Fibroblast of mammary gland (primary cell): ENCODE data around the gene UBE2F.

Experiments
- DNase-seq: peaks from one replicate; pipeline ENCODE4 v3.0.0-alpha.2; 2010; ENCODE audit warnings: low read depth
- H3K4me3 ChIP-seq: 2 replicates; pipeline ENCODE4 v1.5.1; 2011; ENCODE audit warnings: low read depth, mild to moderate bottlenecking, low read length, moderate library complexity; ENCODE audit not compliant: control insufficient read depth
- TF ChIP-seq, protein P1 (sequence below): conservative IDR thresholded peaks from 2 replicates; pipeline ENCODE4 v1.5.1; 2011; ENCODE audit warnings: low read depth, low read length, inconsistent platforms; ENCODE audit not compliant: control insufficient read depth, insufficient read depth

Gene UBE2F

DNA sequence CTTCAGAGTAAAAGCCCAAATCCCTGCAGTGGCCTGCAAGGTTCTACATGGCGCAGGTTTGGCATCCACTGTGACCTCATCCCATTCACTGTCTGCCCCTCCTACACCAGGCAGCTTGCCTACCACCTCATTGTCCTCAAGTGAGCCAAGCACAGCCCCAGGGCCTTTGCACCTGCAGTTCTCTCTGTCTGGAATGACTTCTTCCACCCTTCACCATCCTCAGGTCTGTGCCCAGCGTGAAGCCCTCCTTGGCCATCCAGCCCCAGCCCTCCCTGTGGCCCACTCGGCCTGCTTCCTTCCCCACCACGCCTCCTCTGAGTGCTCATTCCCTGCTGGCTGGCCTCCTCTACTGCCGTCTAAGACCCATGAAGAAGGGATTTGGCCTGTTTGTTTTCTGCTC lies 32.6 kb upstream of the UBE2F start:
- TF ChIP-seq, protein P1, sequence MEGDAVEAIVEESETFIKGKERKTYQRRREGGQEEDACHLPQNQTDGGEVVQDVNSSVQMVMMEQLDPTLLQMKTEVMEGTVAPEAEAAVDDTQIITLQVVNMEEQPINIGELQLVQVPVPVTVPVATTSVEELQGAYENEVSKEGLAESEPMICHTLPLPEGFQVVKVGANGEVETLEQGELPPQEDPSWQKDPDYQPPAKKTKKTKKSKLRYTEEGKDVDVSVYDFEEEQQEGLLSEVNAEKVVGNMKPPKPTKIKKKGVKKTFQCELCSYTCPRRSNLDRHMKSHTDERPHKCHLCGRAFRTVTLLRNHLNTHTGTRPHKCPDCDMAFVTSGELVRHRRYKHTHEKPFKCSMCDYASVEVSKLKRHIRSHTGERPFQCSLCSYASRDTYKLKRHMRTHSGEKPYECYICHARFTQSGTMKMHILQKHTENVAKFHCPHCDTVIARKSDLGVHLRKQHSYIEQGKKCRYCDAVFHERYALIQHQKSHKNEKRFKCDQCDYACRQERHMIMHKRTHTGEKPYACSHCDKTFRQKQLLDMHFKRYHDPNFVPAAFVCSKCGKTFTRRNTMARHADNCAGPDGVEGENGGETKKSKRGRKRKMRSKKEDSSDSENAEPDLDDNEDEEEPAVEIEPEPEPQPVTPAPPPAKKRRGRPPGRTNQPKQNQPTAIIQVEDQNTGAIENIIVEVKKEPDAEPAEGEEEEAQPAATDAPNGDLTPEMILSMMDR: no peak
- no peak overlapping the region for H3K4me3 ChIP-seq
- DNase-seq: no peak

DNA sequence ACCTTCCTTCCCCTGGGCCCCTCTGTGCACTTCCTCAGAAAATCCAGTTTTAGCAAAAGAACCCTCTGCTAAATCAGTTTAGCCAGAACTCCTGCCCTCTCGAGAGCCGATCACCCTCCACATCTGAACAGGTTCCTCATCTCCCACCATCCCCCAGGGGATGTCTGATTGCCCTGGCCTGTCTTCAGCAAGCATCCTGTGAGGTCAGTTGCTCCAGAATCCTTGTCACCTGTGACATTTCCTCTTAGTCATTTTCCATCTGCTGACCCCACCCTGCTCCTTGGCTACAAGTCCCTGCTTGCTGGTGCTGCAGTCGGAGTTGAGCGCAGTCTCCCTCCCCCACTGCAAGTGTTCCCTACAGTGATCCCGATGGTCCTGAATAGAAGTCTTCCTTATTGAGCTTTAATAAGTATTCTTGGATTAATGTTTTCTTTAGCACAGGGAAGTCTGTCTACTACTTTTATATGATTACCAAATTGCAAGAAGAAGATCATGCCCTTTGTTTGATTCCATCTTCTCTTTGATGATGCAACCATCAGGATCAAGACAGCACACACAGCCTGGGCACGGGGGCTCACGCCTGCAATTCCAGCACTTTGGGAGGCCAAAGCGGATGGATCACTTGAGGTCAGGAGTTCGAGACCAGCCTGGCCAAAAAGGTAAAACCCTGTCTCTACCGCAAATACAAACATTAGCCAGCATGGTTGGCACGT lies 30.9 kb upstream of the UBE2F start:
- no peak overlapping the region for H3K4me3 ChIP-seq
- TF ChIP-seq, protein P1: no peak
- peak; percentile 37 for DNase-seq

DNA sequence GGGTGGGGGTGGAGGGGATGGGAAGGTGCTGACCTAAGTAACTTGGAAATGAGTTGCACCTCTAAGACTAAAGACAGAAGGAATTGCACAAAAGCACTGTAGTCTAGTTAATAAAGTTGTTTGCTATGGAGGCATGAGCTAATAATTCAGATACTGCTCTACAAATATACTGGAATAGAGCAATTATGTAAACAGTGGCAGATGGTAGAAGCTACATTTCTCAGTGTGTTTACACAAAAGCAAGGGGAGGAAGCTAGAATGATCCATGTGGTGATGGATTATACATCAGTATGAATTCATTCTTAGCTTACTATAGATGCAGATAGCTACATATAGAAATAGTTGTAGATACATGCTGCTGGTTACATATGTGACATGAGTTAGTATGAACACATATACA lies 27.6 kb upstream of the UBE2F start:
- TF ChIP-seq, protein P1: no peak

DNA sequence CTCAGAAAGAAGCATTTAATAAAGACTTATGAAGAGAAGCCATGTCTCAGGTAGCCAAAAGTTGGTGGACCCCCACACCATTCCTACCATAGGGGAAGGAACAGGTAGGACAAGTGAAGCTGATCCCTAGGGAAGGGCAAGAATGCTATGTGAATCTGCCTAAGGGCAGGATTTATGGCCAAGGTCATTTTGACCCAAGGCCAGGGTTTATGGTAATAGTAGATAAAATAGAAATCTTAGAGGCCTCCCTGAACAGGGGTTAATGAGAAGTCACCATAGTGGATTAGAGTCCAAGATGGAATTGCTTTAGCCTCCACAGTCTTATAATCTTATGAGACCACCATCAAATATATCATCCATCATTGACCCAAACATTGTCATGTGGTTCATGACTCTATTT lies 26.0 kb upstream of the UBE2F start:
- H3K4me3 ChIP-seq: no peak overlapping the region
- TF ChIP-seq, protein P1: no peak

More for the DNA sequence above, 27.6 kb upstream of the UBE2F start:
- H3K4me3 ChIP-seq: no peak overlapping the region
- no peak for DNase-seq

DNA sequence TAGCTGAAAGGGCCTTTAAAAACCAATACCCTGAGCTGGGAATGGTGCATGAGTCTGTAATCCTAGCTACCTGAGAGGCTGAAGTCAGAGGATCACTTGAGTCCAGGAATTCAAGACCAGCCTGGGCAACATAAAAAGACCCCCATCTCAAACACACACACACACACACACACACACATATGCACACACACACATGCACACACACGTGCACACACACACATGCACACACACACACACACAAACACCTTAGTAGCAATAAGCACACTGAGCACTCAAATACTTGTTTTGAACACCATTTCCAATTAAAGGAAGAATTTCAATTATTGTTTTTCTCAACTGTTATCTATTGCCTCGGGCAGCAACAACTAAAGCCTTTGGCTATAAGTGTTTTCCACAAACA lies 25.6 kb upstream of the UBE2F start:
- TF ChIP-seq, protein P1: no peak
- DNase-seq: no peak
- no peak overlapping the region for H3K4me3 ChIP-seq

More for the DNA sequence above, 26.0 kb upstream of the UBE2F start:
- DNase-seq: no peak

DNA sequence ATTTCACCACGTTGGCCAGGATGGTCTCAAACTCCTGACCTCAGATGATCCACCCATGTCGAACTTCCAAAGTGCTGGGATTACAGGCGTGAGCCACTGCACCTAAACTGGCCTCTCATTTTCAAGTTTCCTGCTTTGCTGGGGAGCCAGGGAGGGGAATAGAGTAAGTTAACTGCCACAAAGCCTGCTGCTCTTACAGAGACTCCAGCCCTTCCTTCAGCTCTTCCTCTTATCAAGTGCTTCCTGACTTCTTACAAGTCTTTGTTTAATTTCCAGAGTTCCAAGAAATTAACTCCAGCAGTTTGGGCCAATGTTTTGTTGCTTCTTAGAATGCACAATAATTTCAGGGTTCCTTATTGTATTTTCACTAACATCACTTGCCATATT lies 24.3 kb upstream of the UBE2F start:
- TF ChIP-seq, protein P1: no peak
- no peak overlapping the region for H3K4me3 ChIP-seq
- DNase-seq: no peak

DNA sequence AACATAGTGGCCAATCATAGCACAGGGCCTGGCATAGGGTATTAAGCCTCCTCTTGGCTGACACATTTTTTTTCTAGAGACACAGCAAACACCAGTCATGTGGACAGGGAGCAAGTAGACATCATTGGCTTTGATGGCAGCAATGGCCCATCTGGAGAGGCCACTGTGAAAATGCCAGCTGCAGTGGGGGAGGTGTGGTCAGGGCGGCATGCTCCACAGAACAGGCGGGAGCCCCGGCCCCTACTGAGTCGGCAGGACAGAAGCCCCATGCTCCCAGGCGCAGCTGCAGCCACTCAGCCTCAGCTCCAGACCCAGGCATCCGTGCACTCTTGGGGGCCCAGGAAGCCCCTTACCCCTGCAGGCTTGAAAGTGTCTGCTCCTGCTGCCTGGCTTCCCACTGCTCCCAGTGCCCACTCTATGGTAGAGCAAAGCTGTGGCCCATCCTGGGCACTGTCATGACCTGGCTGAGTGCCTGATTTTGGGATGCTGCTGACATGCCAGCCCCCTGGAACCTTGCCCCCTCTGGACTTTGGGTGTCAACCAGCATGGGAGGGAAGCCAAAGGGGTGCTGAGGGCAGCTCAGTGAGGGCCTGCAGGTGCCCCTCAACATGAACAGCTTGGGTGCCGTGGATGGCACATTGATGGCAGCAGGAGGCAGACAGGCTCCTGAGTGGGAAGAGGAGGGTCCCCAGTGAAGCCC lies 23.3 kb upstream of the UBE2F start:
- TF ChIP-seq, protein P1: no peak
- DNase-seq: no peak
- no peak overlapping the region for H3K4me3 ChIP-seq
